ENCODE measurements around the gene FAM20A. TPM values are rescaled to one million over a fixed set of nuclear protein-coding genes. Genes with fewer than 3 reads are reported as not detected.

The FAM20A gene
- total and polyA plus RNA-seq, 2 experiments from 2014 or later, result 15.6 to 15.9 TPM

DNA sequence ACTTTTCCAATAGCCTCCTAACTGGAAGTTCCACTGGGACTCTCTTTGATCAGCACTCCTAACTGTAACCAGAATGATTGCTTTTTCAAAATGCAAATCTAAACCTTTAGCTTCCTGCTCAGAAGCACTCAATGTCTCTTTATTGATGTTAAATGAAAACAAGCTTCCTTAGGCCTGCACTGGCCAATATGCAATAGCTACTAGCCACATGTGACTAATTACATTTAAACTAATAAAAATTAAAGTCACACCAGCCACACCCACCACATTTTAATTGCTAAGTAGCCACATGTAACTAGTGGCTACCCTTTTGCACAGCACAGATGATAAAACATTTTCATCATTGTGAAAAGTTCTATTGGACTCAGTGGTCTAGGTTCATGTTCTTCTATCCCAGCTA, 31.8 kb downstream of the FAM20A start:
- H3K27me3 ChIP-seq, result no peaks in the 10 kb centered on the region
- TF ChIP-seq, protein P1, sequence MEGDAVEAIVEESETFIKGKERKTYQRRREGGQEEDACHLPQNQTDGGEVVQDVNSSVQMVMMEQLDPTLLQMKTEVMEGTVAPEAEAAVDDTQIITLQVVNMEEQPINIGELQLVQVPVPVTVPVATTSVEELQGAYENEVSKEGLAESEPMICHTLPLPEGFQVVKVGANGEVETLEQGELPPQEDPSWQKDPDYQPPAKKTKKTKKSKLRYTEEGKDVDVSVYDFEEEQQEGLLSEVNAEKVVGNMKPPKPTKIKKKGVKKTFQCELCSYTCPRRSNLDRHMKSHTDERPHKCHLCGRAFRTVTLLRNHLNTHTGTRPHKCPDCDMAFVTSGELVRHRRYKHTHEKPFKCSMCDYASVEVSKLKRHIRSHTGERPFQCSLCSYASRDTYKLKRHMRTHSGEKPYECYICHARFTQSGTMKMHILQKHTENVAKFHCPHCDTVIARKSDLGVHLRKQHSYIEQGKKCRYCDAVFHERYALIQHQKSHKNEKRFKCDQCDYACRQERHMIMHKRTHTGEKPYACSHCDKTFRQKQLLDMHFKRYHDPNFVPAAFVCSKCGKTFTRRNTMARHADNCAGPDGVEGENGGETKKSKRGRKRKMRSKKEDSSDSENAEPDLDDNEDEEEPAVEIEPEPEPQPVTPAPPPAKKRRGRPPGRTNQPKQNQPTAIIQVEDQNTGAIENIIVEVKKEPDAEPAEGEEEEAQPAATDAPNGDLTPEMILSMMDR (IDR thresholded peaks at IDR 0.05; ENCODE audit: low read depth, low read length), result no peak
- no peaks in the 10 kb centered on the region for H3K4me1 ChIP-seq (ENCODE audit: low read depth)
- H3K27ac ChIP-seq, result no peak overlapping the region
- no peaks in the 10 kb centered on the region for H3K36me3 ChIP-seq
- no peak overlapping the region for H3K4me3 ChIP-seq
- H3K9me3 ChIP-seq (ENCODE audit: low read depth), result no peaks in the 10 kb centered on the region
- DNase-seq (ENCODE audit: low read depth in 1 of 2, low spot score in 1 of 2), result no peak

DNA sequence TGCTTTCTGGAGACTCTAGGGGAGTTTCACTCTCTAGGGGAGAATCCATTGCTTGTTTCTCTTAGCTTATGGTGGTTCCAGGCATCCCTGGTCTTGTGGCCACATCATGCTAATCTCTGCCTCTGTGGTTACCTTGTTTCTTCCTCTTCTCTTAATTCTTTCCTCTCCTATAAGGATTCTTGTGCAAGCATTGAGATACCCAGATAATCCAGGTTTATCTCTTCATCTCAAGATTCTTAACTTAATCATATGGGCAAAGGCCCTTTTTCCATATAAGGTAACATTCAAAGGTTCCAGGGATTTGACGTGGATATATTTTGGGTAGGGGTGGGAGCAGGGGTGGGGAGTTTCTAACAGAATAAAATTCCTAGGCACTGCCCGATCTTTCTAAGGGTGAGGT, 32.6 kb downstream of the FAM20A start:
- no peaks in the 10 kb centered on the region for H3K27me3 ChIP-seq
- no peak overlapping the region for H3K4me3 ChIP-seq
- no peak overlapping the region for H3K27ac ChIP-seq
- DNase-seq (ENCODE audit: low read depth in 1 of 2, low spot score in 1 of 2), result no peak
- TF ChIP-seq, protein P1 (IDR thresholded peaks at IDR 0.05; ENCODE audit: low read depth, low read length), result no peak
- no peaks in the 10 kb centered on the region for H3K36me3 ChIP-seq
- H3K4me1 ChIP-seq (ENCODE audit: low read depth), result no peaks in the 10 kb centered on the region
- no peaks in the 10 kb centered on the region for H3K9me3 ChIP-seq (ENCODE audit: low read depth)

DNA sequence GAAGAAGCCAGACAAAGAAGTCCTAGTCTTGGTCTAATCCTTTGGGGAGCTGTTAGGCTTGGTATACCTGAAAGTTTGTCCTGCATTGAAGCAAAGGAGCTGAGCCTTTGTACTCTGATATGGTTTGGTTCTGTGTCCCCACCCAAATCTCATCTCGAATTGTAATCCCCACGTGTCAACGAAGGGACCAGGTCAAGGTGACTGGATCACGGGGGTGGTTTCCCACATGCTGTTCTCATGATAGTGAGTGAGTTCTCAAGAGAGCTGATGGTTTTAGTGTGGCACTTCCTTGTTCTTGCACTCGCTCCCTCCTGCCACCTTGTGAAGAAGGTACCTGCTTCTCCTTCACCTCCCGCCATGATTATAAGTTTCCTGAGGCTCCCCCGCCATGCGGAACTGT, 33.6 kb downstream of the FAM20A start:
- H3K4me3 ChIP-seq, result no peak overlapping the region
- H3K36me3 ChIP-seq, result no peaks in the 10 kb centered on the region
- H3K27me3 ChIP-seq, result no peaks in the 10 kb centered on the region
- DNase-seq (ENCODE audit: low read depth in 1 of 2, low spot score in 1 of 2), result no peak
- no peaks in the 10 kb centered on the region for H3K4me1 ChIP-seq (ENCODE audit: low read depth)
- H3K9me3 ChIP-seq (ENCODE audit: low read depth), result no peaks in the 10 kb centered on the region
- no peak overlapping the region for H3K27ac ChIP-seq
- TF ChIP-seq, protein P1 (IDR thresholded peaks at IDR 0.05; ENCODE audit: low read depth, low read length), result no peak

DNA sequence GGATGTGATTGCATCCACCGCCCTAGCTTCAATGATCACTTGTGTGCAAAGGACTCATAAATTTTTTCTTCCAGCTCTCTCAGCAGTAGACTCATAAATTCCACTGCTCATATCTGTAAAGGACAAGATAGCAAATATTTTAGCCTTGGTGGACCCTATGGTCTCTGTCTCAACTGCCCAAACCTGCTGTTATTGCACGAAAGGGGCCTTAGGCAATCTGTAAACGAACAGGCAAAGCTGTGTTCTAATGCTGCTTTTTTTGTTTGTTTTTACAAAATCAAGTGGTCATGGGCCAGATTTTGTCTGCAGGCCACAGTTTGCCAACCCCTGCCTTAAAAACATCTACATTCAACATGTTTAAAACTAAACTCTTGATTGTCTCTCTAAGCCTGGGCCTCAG, 34.1 kb downstream of the FAM20A start:
- no peak overlapping the region for H3K4me3 ChIP-seq
- DNase-seq (ENCODE audit: low read depth in 1 of 2, low spot score in 1 of 2), result no peak
- no peak overlapping the region for H3K27ac ChIP-seq
- TF ChIP-seq, protein P1 (IDR thresholded peaks at IDR 0.05; ENCODE audit: low read depth, low read length), result no peak
- H3K4me1 ChIP-seq (ENCODE audit: low read depth), result no peaks in the 10 kb centered on the region
- H3K27me3 ChIP-seq, result no peaks in the 10 kb centered on the region
- no peaks in the 10 kb centered on the region for H3K36me3 ChIP-seq
- H3K9me3 ChIP-seq (ENCODE audit: low read depth), result no peaks in the 10 kb centered on the region

DNA sequence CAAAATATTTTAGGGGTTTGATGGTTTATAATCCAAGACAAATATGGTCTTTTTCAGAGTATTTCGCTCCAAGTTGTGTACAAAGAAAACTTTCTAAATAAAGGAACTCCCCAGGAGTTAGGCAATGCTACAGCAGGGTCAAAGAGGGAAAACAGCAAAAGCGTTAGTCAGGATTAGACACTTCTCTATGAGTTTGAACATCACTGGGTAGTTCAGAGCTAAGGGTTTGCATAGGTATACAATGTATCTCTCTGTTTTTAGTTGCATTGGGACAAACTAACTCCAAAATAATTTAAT, 34.8 kb downstream of the FAM20A start:
- H3K36me3 ChIP-seq, result no peaks in the 10 kb centered on the region
- H3K4me1 ChIP-seq (ENCODE audit: low read depth), result no peaks in the 10 kb centered on the region
- no peak for DNase-seq (ENCODE audit: low read depth in 1 of 2, low spot score in 1 of 2)
- H3K27me3 ChIP-seq, result no peaks in the 10 kb centered on the region
- TF ChIP-seq, protein P1 (IDR thresholded peaks at IDR 0.05; ENCODE audit: low read depth, low read length), result no peak
- H3K4me3 ChIP-seq, result no peak overlapping the region
- H3K27ac ChIP-seq, result no peak overlapping the region
- no peaks in the 10 kb centered on the region for H3K9me3 ChIP-seq (ENCODE audit: low read depth)
